Brain microvascular endothelial cell (primary cell): ENCODE data around the gene TSPAN31.
"Not testable (repeated sequence)": the region's sequence is repeated elsewhere in the genome, so short reads cannot be mapped to it uniquely, and the experiment has no call there.

Experiments
- DNase-seq: peaks from one replicate; pipeline ENCODE4 v3.0.0-alpha.2; 2020
- H3K27ac ChIP-seq: fragments of 250-450 bp; sonication (Bioruptor Pico); 2 replicates; pipeline ENCODE4 v1.5.1; 2020; ENCODE audit warnings: mild to moderate bottlenecking, moderate library complexity
- H3K27me3 ChIP-seq: fragments of 250-450 bp; sonication (Bioruptor Pico); replicated peaks from 2 replicates; pipeline ENCODE4 v1.5.1; 2020; ENCODE audit warnings: mild to moderate bottlenecking
- H3K36me3 ChIP-seq: fragments of 250-450 bp; sonication (Bioruptor Pico); replicated peaks from 2 replicates; pipeline ENCODE4 v1.5.1; 2020; ENCODE audit warnings: mild to moderate bottlenecking
- H3K4me3 ChIP-seq: 2 replicates; pipeline ENCODE4 v1.5.1; 2011; ENCODE audit warnings: low read depth, mild to moderate bottlenecking, control low read depth, low read length, moderate library complexity
- in situ Hi-C: cut with HindIII; loops from 2 replicates; pipeline ENCODE4 v1.10.0; 2017; ENCODE audit warnings: low sequenced_read_pairs, low pct_ligation_motif_present
- TF ChIP-seq, protein P1 (sequence below): IDR thresholded peaks from 2 replicates; pipeline ENCODE4 v1.5.1; 2011; ENCODE audit warnings: low read depth, mild to moderate bottlenecking, moderate library complexity, low read length, control low read depth, inconsistent platforms; ENCODE audit errors: missing control alignments

TSPAN31 gene

GRCh38 chr12:57720606-57721595 lies 23.9 kb upstream of the TSPAN31 start:
- DNase-seq = no peak
- in situ Hi-C loops = no loop called here
- H3K27me3 ChIP-seq = no peaks in the 10 kb centered on the region
- H3K27ac ChIP-seq = no peak overlapping the region
- no peak overlapping the region for H3K4me3 ChIP-seq
- TF ChIP-seq, protein P1, sequence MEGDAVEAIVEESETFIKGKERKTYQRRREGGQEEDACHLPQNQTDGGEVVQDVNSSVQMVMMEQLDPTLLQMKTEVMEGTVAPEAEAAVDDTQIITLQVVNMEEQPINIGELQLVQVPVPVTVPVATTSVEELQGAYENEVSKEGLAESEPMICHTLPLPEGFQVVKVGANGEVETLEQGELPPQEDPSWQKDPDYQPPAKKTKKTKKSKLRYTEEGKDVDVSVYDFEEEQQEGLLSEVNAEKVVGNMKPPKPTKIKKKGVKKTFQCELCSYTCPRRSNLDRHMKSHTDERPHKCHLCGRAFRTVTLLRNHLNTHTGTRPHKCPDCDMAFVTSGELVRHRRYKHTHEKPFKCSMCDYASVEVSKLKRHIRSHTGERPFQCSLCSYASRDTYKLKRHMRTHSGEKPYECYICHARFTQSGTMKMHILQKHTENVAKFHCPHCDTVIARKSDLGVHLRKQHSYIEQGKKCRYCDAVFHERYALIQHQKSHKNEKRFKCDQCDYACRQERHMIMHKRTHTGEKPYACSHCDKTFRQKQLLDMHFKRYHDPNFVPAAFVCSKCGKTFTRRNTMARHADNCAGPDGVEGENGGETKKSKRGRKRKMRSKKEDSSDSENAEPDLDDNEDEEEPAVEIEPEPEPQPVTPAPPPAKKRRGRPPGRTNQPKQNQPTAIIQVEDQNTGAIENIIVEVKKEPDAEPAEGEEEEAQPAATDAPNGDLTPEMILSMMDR = no peak
- peaks cover 45% of the 10 kb centered on the region for H3K36me3 ChIP-seq

DNA sequence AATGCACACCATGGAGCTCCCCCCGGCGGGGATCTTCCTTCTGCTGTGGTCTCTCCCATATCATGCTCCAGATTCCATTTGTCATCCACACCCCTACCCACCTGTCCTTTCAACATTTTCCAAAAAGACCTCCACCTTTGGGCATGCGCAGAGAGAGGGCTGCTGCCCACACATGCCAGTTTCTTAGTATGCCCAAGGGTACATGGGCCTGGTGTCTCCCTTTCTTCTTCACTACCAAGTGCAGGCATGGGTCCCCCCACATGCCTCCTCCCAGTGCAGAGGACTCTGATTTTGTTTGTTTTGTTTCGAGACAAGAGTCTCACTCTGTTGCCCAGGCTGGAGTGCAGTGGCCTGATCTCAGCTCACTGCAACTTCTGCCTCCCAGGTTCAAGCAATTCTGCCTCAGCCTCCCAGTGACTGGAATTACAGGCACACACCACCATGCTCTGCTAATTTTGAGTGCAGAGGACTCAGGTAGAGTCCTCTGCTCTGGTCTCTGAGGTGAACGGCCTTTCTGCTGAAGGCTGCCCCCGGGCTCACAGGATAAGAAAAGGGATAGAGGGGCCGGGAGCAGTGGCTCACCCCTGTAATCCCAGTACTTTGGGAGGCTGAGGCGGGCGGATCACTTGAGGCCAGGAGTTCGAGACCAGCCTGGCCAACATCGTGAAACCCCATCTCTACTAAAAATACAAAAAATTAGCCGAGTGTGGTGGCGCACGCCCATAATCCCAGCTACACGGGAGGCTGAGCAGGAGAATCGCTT lies 22.8 kb upstream of the TSPAN31 start:
- in situ Hi-C loops, H3K4me3 ChIP-seq, DNase-seq, H3K27me3 ChIP-seq, H3K27ac ChIP-seq: not testable (repeated sequence)
- H3K36me3 ChIP-seq = peaks cover 34% of the 10 kb centered on the region

GRCh38 chr12:57722716-57723629 lies 21.9 kb upstream of the TSPAN31 start:
- TF ChIP-seq, protein P1 = no peak
- in situ Hi-C loops = no loop called here
- Histone ChIP-seq H3K27ac (no peak overlapping the region), H3K4me3 (no peak overlapping the region), H3K36me3 (peaks cover 27% of the 10 kb centered on the region), H3K27me3 (no peaks in the 10 kb centered on the region)
- no peak for DNase-seq

- Histone ChIP-seq H3K27ac (no peak overlapping the region), H3K4me3 (no peak overlapping the region), H3K27me3 (no peaks in the 10 kb centered on the region), H3K36me3 (peaks cover 21% of the 10 kb centered on the region)
- no peak for DNase-seq
- TF ChIP-seq, protein P1 = no peak
- in situ Hi-C loops = no loop called here
These were observed 21.2 kb upstream of the TSPAN31 start for GRCh38 chr12:57723630-57723962.

- no peak overlapping the region for H3K4me3 ChIP-seq
- H3K27ac ChIP-seq = no peak overlapping the region
- in situ Hi-C loops = no loop called here
These were observed 20.6 kb upstream of the TSPAN31 start for GRCh38 chr12:57724003-57724935.

More at GRCh38 chr12:57724003-57724935, 20.6 kb upstream of the TSPAN31 start:
- DNase-seq = no peak
- no peaks in the 10 kb centered on the region for H3K27me3 ChIP-seq
- TF ChIP-seq, protein P1 = no peak
- H3K36me3 ChIP-seq = peaks cover 14% of the 10 kb centered on the region
